GM12892 (cell line): ENCODE measurements around the gene CHRNA1.

Source experiments
- POLR2A ChIP-seq: IDR thresholded peaks from 2 replicates; pipeline ENCODE4 v1.6.1; 2011; ENCODE audit warnings: low read depth, low read length, control low read depth
- POLR2AphosphoS5 ChIP-seq: IDR thresholded peaks from 2 replicates; pipeline ENCODE4 v1.6.1; 2011; ENCODE audit warnings: low read depth, low read length, control low read depth
- TAF1 ChIP-seq: IDR thresholded peaks from 2 replicates; pipeline ENCODE4 v1.6.1; 2011; ENCODE audit warnings: low read depth, mild to moderate bottlenecking, control low read depth, low read length, borderline replicate concordance

DNA sequence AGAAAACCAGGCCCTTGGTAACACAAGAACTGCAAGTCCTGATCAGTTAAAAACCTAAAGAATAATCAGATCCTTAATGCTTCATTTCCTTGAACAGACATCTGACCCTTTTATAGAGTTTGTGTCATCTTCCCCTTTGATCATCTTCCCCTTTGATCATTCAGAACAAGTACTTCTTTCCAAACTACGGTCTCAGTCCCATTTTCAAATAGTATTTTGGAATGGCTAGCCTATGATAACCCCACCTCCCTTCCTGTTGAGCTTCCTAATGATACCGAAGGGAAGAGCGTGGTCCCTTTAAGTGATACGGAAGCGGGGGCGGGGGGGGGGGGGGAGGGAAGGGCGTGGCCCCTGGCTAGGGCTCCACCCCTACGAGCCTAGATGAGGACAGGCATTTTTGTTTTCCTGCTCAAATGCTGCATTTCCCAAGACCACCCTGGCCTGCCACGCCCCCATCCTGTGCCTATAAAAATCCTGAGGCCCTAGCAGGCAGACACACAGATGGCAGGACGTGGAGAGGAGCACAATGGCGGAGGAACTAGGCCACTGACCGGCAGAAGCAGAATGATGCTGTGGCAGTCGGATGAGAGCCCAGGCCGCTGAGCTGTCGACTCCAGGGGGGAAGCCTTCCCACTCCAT lies 24.1 kb upstream of the CHRNA1 start:
- TF ChIP-seq POLR2A, result no peak
- TF ChIP-seq POLR2AphosphoS5, result no peak
- TF ChIP-seq TAF1, result no peak
